Trophoblast cell (in vitro differentiated cells and primary cell): ENCODE results near the gene DYNC1H1.

ENCODE experiments used
- DNase-seq, 2 donors: peaks; one replicate each; pipeline ENCODE4 v3.0.0-alpha.2; 2016
- H2AFZ ChIP-seq: 2 replicates; pipeline ENCODE4 v1.6.1; 2013; ENCODE audit warnings: low read length, moderate library complexity, mild to moderate bottlenecking; ENCODE audit not compliant: insufficient read depth, poor library complexity
- H2AK5ac ChIP-seq: 2 replicates; pipeline ENCODE4 v1.6.1; 2013; ENCODE audit warnings: mild to moderate bottlenecking, low read length
- H2BK120ac ChIP-seq: 2 replicates; pipeline ENCODE4 v1.6.1; 2013; ENCODE audit warnings: low read length, mild to moderate bottlenecking, moderate library complexity; ENCODE audit not compliant: insufficient read depth, poor library complexity
- H2BK12ac ChIP-seq: 2 replicates; pipeline ENCODE4 v1.6.1; 2013; ENCODE audit warnings: mild to moderate bottlenecking, low read length, moderate library complexity
- H2BK5ac ChIP-seq: 2 replicates; pipeline ENCODE4 v1.6.1; 2013; ENCODE audit warnings: low read length, low read depth, moderate library complexity, mild to moderate bottlenecking; ENCODE audit not compliant: poor library complexity
- H3K14ac ChIP-seq: 2 replicates; pipeline ENCODE4 v1.6.1; 2013; ENCODE audit warnings: mild to moderate bottlenecking, low read length
- H3K18ac ChIP-seq: 2 replicates; pipeline ENCODE4 v1.6.1; 2013; ENCODE audit warnings: mild to moderate bottlenecking, low read length
- H3K23ac ChIP-seq: 2 replicates; pipeline ENCODE4 v1.6.1; 2013; ENCODE audit warnings: low read length
- H3K27ac ChIP-seq: 2 replicates; pipeline ENCODE4 v1.5.1; 2013; ENCODE audit warnings: low read depth, mild to moderate bottlenecking, inconsistent platforms, low read length, moderate library complexity
- H3K27me3 ChIP-seq: 2 replicates; pipeline ENCODE4 v1.6.1; 2013; ENCODE audit warnings: inconsistent platforms, mild to moderate bottlenecking, low read length, moderate library complexity; ENCODE audit not compliant: insufficient read depth
- H3K36me3 ChIP-seq, 2 experiments: 1 replicate in 1 of 2; 2 replicates in 1 of 2; pipeline ENCODE4 v1.6.1; 2013; ENCODE audit warnings: low read length in 2 of 2, mild to moderate bottlenecking in 2 of 2, moderate library complexity in 1 of 2; ENCODE audit not compliant: insufficient read depth in 2 of 2, control insufficient read depth in 1 of 2
- H3K4ac ChIP-seq: 2 replicates; pipeline ENCODE4 v1.6.1; 2013; ENCODE audit warnings: low read depth, mild to moderate bottlenecking, low read length, moderate library complexity
- H3K4me1 ChIP-seq, 2 experiments: 1 replicate in 1 of 2; 2 replicates in 1 of 2; pipeline ENCODE4 v1.6.1; 2013; ENCODE audit warnings: low read length in 2 of 2, mild to moderate bottlenecking in 2 of 2, moderate library complexity in 1 of 2; ENCODE audit not compliant: insufficient read depth in 2 of 2, control insufficient read depth in 1 of 2
- H3K4me2 ChIP-seq: 2 replicates; pipeline ENCODE4 v1.6.1; 2013; ENCODE audit warnings: inconsistent platforms, mild to moderate bottlenecking, low read length, moderate library complexity
- H3K4me3 ChIP-seq: 2 replicates; pipeline ENCODE4 v1.5.1; 2013; ENCODE audit warnings: mild to moderate bottlenecking, low read depth, low read length, inconsistent platforms
- H3K79me1 ChIP-seq: one replicate; pipeline ENCODE4 v1.6.1; 2013; ENCODE audit warnings: low read length
- H3K79me2 ChIP-seq: 2 replicates; pipeline ENCODE4 v1.6.1; 2013; ENCODE audit warnings: low read length, mild to moderate bottlenecking; ENCODE audit not compliant: control insufficient read depth, insufficient read depth, poor library complexity
- H3K9ac ChIP-seq: 2 replicates; pipeline ENCODE4 v1.6.1; 2013; ENCODE audit warnings: mild to moderate bottlenecking, low read length
- H3K9me3 ChIP-seq: 2 replicates; pipeline ENCODE4 v1.6.1; 2013; ENCODE audit warnings: low read depth, mild to moderate bottlenecking, control low read depth, inconsistent platforms, low read length; ENCODE audit not compliant: insufficient read depth
- H4K12ac ChIP-seq: 2 replicates; pipeline ENCODE4 v1.6.1; 2013; ENCODE audit warnings: low read depth, mild to moderate bottlenecking, low read length, moderate library complexity
- H4K8ac ChIP-seq: 2 replicates; pipeline ENCODE4 v1.6.1; 2013; ENCODE audit warnings: low read depth, mild to moderate bottlenecking, low read length, moderate library complexity
- H4K91ac ChIP-seq: one replicate; pipeline ENCODE4 v1.6.1; 2013; ENCODE audit warnings: low read depth, mild to moderate bottlenecking, low read length, moderate library complexity
- WGBS: extraction: QIAGEN DNeasy Blood & Tissue Kit; methylation state at CpG from one replicate; pipeline ENCODE4 v1.1.7; 2013; ENCODE audit warnings: missing lambda C conversion rate; ENCODE audit not compliant: insufficient read length, insufficient coverage; ENCODE audit errors: extremely low coverage; 5-methylcytosine and 5-hydroxymethylcytosine counted together

Gene DYNC1H1

GRCh38 chr14:101954501-101954900 lies 9.9 kb upstream of the DYNC1H1 start:
- no peak overlapping the region for H2BK120ac ChIP-seq

GRCh38 chr14:101955695-101956161 lies 8.6 kb upstream of the DYNC1H1 start:
- no peak overlapping the region for H2AFZ ChIP-seq
- H3K27me3 ChIP-seq: no peaks in the 10 kb centered on the region
- H4K91ac ChIP-seq: no peak overlapping the region
- no peak overlapping the region for H4K8ac ChIP-seq
- H3K4ac ChIP-seq: no peak overlapping the region
- no peaks in the 10 kb centered on the region for H3K79me1 ChIP-seq
- no peaks in the 10 kb centered on the region for H3K79me2 ChIP-seq
- no CpG with 5 or more reads among the region's 34 CpGs for WGBS
- no peak overlapping the region for H2BK120ac ChIP-seq
- H3K14ac ChIP-seq: no peak overlapping the region
- no peaks in the 10 kb centered on the region for H3K36me3 ChIP-seq
- no peak overlapping the region for H3K18ac ChIP-seq
- H2BK5ac ChIP-seq: no peak overlapping the region
- no peaks in the 10 kb centered on the region for H3K9me3 ChIP-seq
- no peak overlapping the region for H3K4me3 ChIP-seq
- H3K27ac ChIP-seq: no peak overlapping the region
- H3K4me2 ChIP-seq: no peak overlapping the region
- no peak overlapping the region for H2BK12ac ChIP-seq
- DNase-seq: no peak
- no peaks in the 10 kb centered on the region for H3K4me1 ChIP-seq
- H4K12ac ChIP-seq: no peak overlapping the region
- H3K23ac ChIP-seq: no peak overlapping the region
- no peak overlapping the region for H2AK5ac ChIP-seq
- H3K9ac ChIP-seq: no peak overlapping the region

More at GRCh38 chr14:101954501-101954900, 9.9 kb upstream of the DYNC1H1 start:
- H2AFZ ChIP-seq: no peak overlapping the region
- no peak overlapping the region for H2BK5ac ChIP-seq
- H3K14ac ChIP-seq: no peak overlapping the region
- H3K4me1 ChIP-seq: no peaks in the 10 kb centered on the region
- whole genome bisulfite sequencing: no CpG with 5 or more reads among the region's 6 CpGs
- H3K23ac ChIP-seq: no peak overlapping the region
- H4K91ac ChIP-seq: no peak overlapping the region
- no peak for DNase-seq
- H3K4me3 ChIP-seq: no peak overlapping the region
- H3K79me2 ChIP-seq: no peaks in the 10 kb centered on the region
- H3K27ac ChIP-seq: no peak overlapping the region
- no peaks in the 10 kb centered on the region for H3K9me3 ChIP-seq
- no peak overlapping the region for H3K4ac ChIP-seq
- H3K79me1 ChIP-seq: no peaks in the 10 kb centered on the region
- H4K12ac ChIP-seq: no peak overlapping the region
- no peak overlapping the region for H3K9ac ChIP-seq
- H2AK5ac ChIP-seq: no peak overlapping the region
- H4K8ac ChIP-seq: no peak overlapping the region
- H3K4me2 ChIP-seq: no peak overlapping the region
- no peaks in the 10 kb centered on the region for H3K27me3 ChIP-seq
- H3K36me3 ChIP-seq: no peaks in the 10 kb centered on the region
- H3K18ac ChIP-seq: no peak overlapping the region
- no peak overlapping the region for H2BK12ac ChIP-seq

- no peak overlapping the region for H3K27ac ChIP-seq
- no peak overlapping the region for H2BK5ac ChIP-seq
- H3K4ac ChIP-seq: no peak overlapping the region
- no peak overlapping the region for H2AFZ ChIP-seq
- H3K9ac ChIP-seq: no peak overlapping the region
- WGBS: no CpG with 5 or more reads among the region's 25 CpGs
- H3K4me1 ChIP-seq: peaks cover 0 to 2% of the 10 kb centered on the region in 2 experiments
- H3K9me3 ChIP-seq: no peaks in the 10 kb centered on the region
- H2BK120ac ChIP-seq: no peak overlapping the region
- no peak overlapping the region for H4K91ac ChIP-seq
- no peak for DNase-seq
- H4K8ac ChIP-seq: no peak overlapping the region
- no peak overlapping the region for H3K4me2 ChIP-seq
- H3K36me3 ChIP-seq: no peaks in the 10 kb centered on the region
- no peaks in the 10 kb centered on the region for H3K79me1 ChIP-seq
- no peak overlapping the region for H4K12ac ChIP-seq
- no peak overlapping the region for H2AK5ac ChIP-seq
- no peak overlapping the region for H2BK12ac ChIP-seq
- H3K79me2 ChIP-seq: no peaks in the 10 kb centered on the region
- H3K18ac ChIP-seq: no peak overlapping the region
- H3K14ac ChIP-seq: no peak overlapping the region
- no peaks in the 10 kb centered on the region for H3K27me3 ChIP-seq
- H3K4me3 ChIP-seq: no peak overlapping the region
- H3K23ac ChIP-seq: no peak overlapping the region
Observed at GRCh38 chr14:101956179-101956885, 8.0 kb upstream of the DYNC1H1 start.

GRCh38 chr14:101957406-101958234 lies 6.8 kb upstream of the DYNC1H1 start:
- H3K23ac ChIP-seq: no peak overlapping the region
- no peak overlapping the region for H2BK12ac ChIP-seq
- H3K79me1 ChIP-seq: no peaks in the 10 kb centered on the region
- no peak overlapping the region for H3K9ac ChIP-seq
- H3K14ac ChIP-seq: no peak overlapping the region
- H3K36me3 ChIP-seq: no peaks in the 10 kb centered on the region
- no peaks in the 10 kb centered on the region for H3K9me3 ChIP-seq
- no peak overlapping the region for H4K8ac ChIP-seq
- H3K27ac ChIP-seq: no peak overlapping the region
- H2AK5ac ChIP-seq: no peak overlapping the region
- no CpG with 5 or more reads among the region's 13 CpGs for WGBS
- no peak overlapping the region for H3K4me2 ChIP-seq
- H2BK5ac ChIP-seq: no peak overlapping the region
- no peak overlapping the region for H2BK120ac ChIP-seq
- H3K4ac ChIP-seq: no peak overlapping the region
- H3K79me2 ChIP-seq: no peaks in the 10 kb centered on the region
- H4K91ac ChIP-seq: no peak overlapping the region
- no peak overlapping the region for H4K12ac ChIP-seq
- peaks cover 3 to 8% of the 10 kb centered on the region in 2 experiments for H3K4me1 ChIP-seq
- no peak overlapping the region for H3K4me3 ChIP-seq
- no peak for DNase-seq
- no peak overlapping the region for H2AFZ ChIP-seq
- no peaks in the 10 kb centered on the region for H3K27me3 ChIP-seq
- no peak overlapping the region for H3K18ac ChIP-seq
